ENCODE measurements around the gene SPACA9.

SPACA9 gene

GRCh38 chr9:132838291-132838690 lies 40.4 kb upstream of the SPACA9 start:
- H3K23ac ChIP-seq (ENCODE audit: low read length) = no peak overlapping the region
- H3K79me1 ChIP-seq (ENCODE audit: low read length) = no peaks in the 10 kb centered on the region
- no peak overlapping the region for H3K9ac ChIP-seq (ENCODE audit: low read length)
- no peak overlapping the region for H4K5ac ChIP-seq (ENCODE audit: low read length)
- H3K79me2 ChIP-seq (ENCODE audit: control insufficient read depth, insufficient read depth, low read length) = no peaks in the 10 kb centered on the region
- no peak overlapping the region for H3K4ac ChIP-seq (ENCODE audit: low read depth, low read length)
- no peak overlapping the region for H3K27ac ChIP-seq (ENCODE audit: low read depth, low read length)
- no peak overlapping the region for H2BK120ac ChIP-seq (ENCODE audit: low read depth, low read length)
- H2AK5ac ChIP-seq (ENCODE audit: low read length) = no peak overlapping the region
- no CpG with 5 or more reads among the region's 4 CpGs for WGBS (ENCODE audit: extremely low coverage, insufficient coverage, low lambda C conversion rate)
- no peak overlapping the region for H3K56ac ChIP-seq (ENCODE audit: low read length)
- no peaks in the 10 kb centered on the region for H3K36me3 ChIP-seq (ENCODE audit: control insufficient read depth, insufficient read depth, low read length)
- no peak overlapping the region for H2BK15ac ChIP-seq (replicated peaks; ENCODE audit: low read depth)
- no peak for DNase-seq
- no peak overlapping the region for H4K8ac ChIP-seq (ENCODE audit: low read depth, low read length)
- no peak overlapping the region for H3K18ac ChIP-seq (ENCODE audit: low read length)
- no peak overlapping the region for H3K4me3 ChIP-seq (ENCODE audit: low read length)
- H3K4me1 ChIP-seq (ENCODE audit: control insufficient read depth, low read depth, low read length) = no peaks in the 10 kb centered on the region
- H3K4me2 ChIP-seq (ENCODE audit: low read length) = no peak overlapping the region
- H3K27me3 ChIP-seq (ENCODE audit: insufficient read depth, low read length, poor library complexity) = no peaks in the 10 kb centered on the region
- no peak overlapping the region for H2BK5ac ChIP-seq (ENCODE audit: low read length)

GRCh38 chr9:132840980-132841379 lies 37.7 kb upstream of the SPACA9 start:
- Histone ChIP-seq H4K5ac (ENCODE audit: low read length) (no peak overlapping the region), H3K27me3 (ENCODE audit: insufficient read depth, low read length, poor library complexity) (no peaks in the 10 kb centered on the region), H3K36me3 (ENCODE audit: control insufficient read depth, insufficient read depth, low read length) (no peaks in the 10 kb centered on the region), H3K4me1 (ENCODE audit: control insufficient read depth, low read depth, low read length) (no peaks in the 10 kb centered on the region), H3K4ac (ENCODE audit: low read depth, low read length) (no peak overlapping the region), H3K23ac (ENCODE audit: low read length) (no peak overlapping the region), H3K9ac (ENCODE audit: low read length) (no peak overlapping the region), H4K8ac (ENCODE audit: low read depth, low read length) (no peak overlapping the region), H3K27ac (ENCODE audit: low read depth, low read length) (no peak overlapping the region), H2AK5ac (ENCODE audit: low read length) (no peak overlapping the region), H3K56ac (ENCODE audit: low read length) (no peak overlapping the region), H3K4me3 (ENCODE audit: low read length) (no peak overlapping the region), H3K18ac (ENCODE audit: low read length) (no peak overlapping the region), H2BK120ac (ENCODE audit: low read depth, low read length) (no peak overlapping the region), H3K79me1 (ENCODE audit: low read length) (no peaks in the 10 kb centered on the region), H2BK5ac (ENCODE audit: low read length) (no peak overlapping the region), H3K4me2 (ENCODE audit: low read length) (no peak overlapping the region), H2BK15ac (replicated peaks; ENCODE audit: low read depth) (no peak overlapping the region), H3K79me2 (ENCODE audit: control insufficient read depth, insufficient read depth, low read length) (no peaks in the 10 kb centered on the region)
- WGBS (ENCODE audit: extremely low coverage, insufficient coverage, low lambda C conversion rate) = no CpG with 5 or more reads among the region's 13 CpGs
- no peak for DNase-seq

- H2BK15ac ChIP-seq (replicated peaks; ENCODE audit: low read depth) = no peak overlapping the region
- H3K27me3 ChIP-seq (ENCODE audit: insufficient read depth, low read length, poor library complexity) = no peaks in the 10 kb centered on the region
- H3K79me2 ChIP-seq (ENCODE audit: control insufficient read depth, insufficient read depth, low read length) = no peaks in the 10 kb centered on the region
- no peak overlapping the region for H3K9ac ChIP-seq (ENCODE audit: low read length)
- H2AK5ac ChIP-seq (ENCODE audit: low read length) = no peak overlapping the region
- H3K36me3 ChIP-seq (ENCODE audit: control insufficient read depth, insufficient read depth, low read length) = no peaks in the 10 kb centered on the region
- H3K23ac ChIP-seq (ENCODE audit: low read length) = no peak overlapping the region
- H3K4ac ChIP-seq (ENCODE audit: low read depth, low read length) = no peak overlapping the region
- DNase-seq = peak; percentile 48
- no peak overlapping the region for H3K56ac ChIP-seq (ENCODE audit: low read length)
- H2BK120ac ChIP-seq (ENCODE audit: low read depth, low read length) = no peak overlapping the region
- no peak overlapping the region for H3K4me2 ChIP-seq (ENCODE audit: low read length)
- no peak overlapping the region for H4K5ac ChIP-seq (ENCODE audit: low read length)
- H3K4me3 ChIP-seq (ENCODE audit: low read length) = no peak overlapping the region
- no CpG with 5 or more reads among the region's 5 CpGs for WGBS (ENCODE audit: extremely low coverage, insufficient coverage, low lambda C conversion rate)
- H3K79me1 ChIP-seq (ENCODE audit: low read length) = no peaks in the 10 kb centered on the region
- no peak overlapping the region for H3K27ac ChIP-seq (ENCODE audit: low read depth, low read length)
- no peaks in the 10 kb centered on the region for H3K4me1 ChIP-seq (ENCODE audit: control insufficient read depth, low read depth, low read length)
- H4K8ac ChIP-seq (ENCODE audit: low read depth, low read length) = no peak overlapping the region
- H2BK5ac ChIP-seq (ENCODE audit: low read length) = no peak overlapping the region
- no peak overlapping the region for H3K18ac ChIP-seq (ENCODE audit: low read length)
Observed at GRCh38 chr9:132842124-132843044, 36.3 kb upstream of the SPACA9 start.

- no peak overlapping the region for H3K4me2 ChIP-seq (ENCODE audit: low read length)
- no CpG with 5 or more reads among the region's 12 CpGs for WGBS (ENCODE audit: extremely low coverage, insufficient coverage, low lambda C conversion rate)
- H3K27me3 ChIP-seq (ENCODE audit: insufficient read depth, low read length, poor library complexity) = no peaks in the 10 kb centered on the region
- H2AK5ac ChIP-seq (ENCODE audit: low read length) = no peak overlapping the region
- no peaks in the 10 kb centered on the region for H3K4me1 ChIP-seq (ENCODE audit: control insufficient read depth, low read depth, low read length)
- H3K27ac ChIP-seq (ENCODE audit: low read depth, low read length) = no peak overlapping the region
- DNase-seq = no peak
- H2BK15ac ChIP-seq (replicated peaks; ENCODE audit: low read depth) = no peak overlapping the region
- H2BK120ac ChIP-seq (ENCODE audit: low read depth, low read length) = no peak overlapping the region
- no peaks in the 10 kb centered on the region for H3K79me1 ChIP-seq (ENCODE audit: low read length)
- H4K5ac ChIP-seq (ENCODE audit: low read length) = no peak overlapping the region
- H3K18ac ChIP-seq (ENCODE audit: low read length) = no peak overlapping the region
- H4K8ac ChIP-seq (ENCODE audit: low read depth, low read length) = no peak overlapping the region
- no peak overlapping the region for H2BK5ac ChIP-seq (ENCODE audit: low read length)
- no peak overlapping the region for H3K23ac ChIP-seq (ENCODE audit: low read length)
- H3K36me3 ChIP-seq (ENCODE audit: control insufficient read depth, insufficient read depth, low read length) = no peaks in the 10 kb centered on the region
- no peak overlapping the region for H3K56ac ChIP-seq (ENCODE audit: low read length)
- H3K79me2 ChIP-seq (ENCODE audit: control insufficient read depth, insufficient read depth, low read length) = no peaks in the 10 kb centered on the region
- H3K9ac ChIP-seq (ENCODE audit: low read length) = no peak overlapping the region
- H3K4ac ChIP-seq (ENCODE audit: low read depth, low read length) = no peak overlapping the region
- H3K4me3 ChIP-seq (ENCODE audit: low read length) = no peak overlapping the region
Observed at GRCh38 chr9:132846109-132846917, 32.4 kb upstream of the SPACA9 start.

GRCh38 chr9:132846918-132847515 lies 31.7 kb upstream of the SPACA9 start:
- WGBS (ENCODE audit: extremely low coverage, insufficient coverage, low lambda C conversion rate) = no CpG with 5 or more reads among the region's 15 CpGs
- Histone ChIP-seq H4K8ac (ENCODE audit: low read depth, low read length) (no peak overlapping the region), H3K56ac (ENCODE audit: low read length) (no peak overlapping the region), H3K4me1 (ENCODE audit: control insufficient read depth, low read depth, low read length) (no peaks in the 10 kb centered on the region), H3K79me2 (ENCODE audit: control insufficient read depth, insufficient read depth, low read length) (no peaks in the 10 kb centered on the region), H3K4me3 (ENCODE audit: low read length) (no peak overlapping the region), H3K27ac (ENCODE audit: low read depth, low read length) (no peak overlapping the region), H3K18ac (ENCODE audit: low read length) (no peak overlapping the region), H3K79me1 (ENCODE audit: low read length) (no peaks in the 10 kb centered on the region), H2BK5ac (ENCODE audit: low read length) (no peak overlapping the region), H3K23ac (ENCODE audit: low read length) (no peak overlapping the region), H3K27me3 (ENCODE audit: insufficient read depth, low read length, poor library complexity) (no peaks in the 10 kb centered on the region), H3K4ac (ENCODE audit: low read depth, low read length) (no peak overlapping the region), H3K4me2 (ENCODE audit: low read length) (no peak overlapping the region), H4K5ac (ENCODE audit: low read length) (no peak overlapping the region), H3K9ac (ENCODE audit: low read length) (no peak overlapping the region), H2BK15ac (replicated peaks; ENCODE audit: low read depth) (no peak overlapping the region), H2BK120ac (ENCODE audit: low read depth, low read length) (no peak overlapping the region), H3K36me3 (ENCODE audit: control insufficient read depth, insufficient read depth, low read length) (no peaks in the 10 kb centered on the region), H2AK5ac (ENCODE audit: low read length) (no peak overlapping the region)
- no peak for DNase-seq
